SK-N-SH (cell line): Measurements from ENCODE around the gene CFAP68.

ENCODE experiments used
- CTCF ChIP-seq: fragments of 200-600 bp; sonication (generic); IDR thresholded peaks from 2 replicates; pipeline ENCODE4 v1.6.1; 2017; ENCODE audit warnings: antibody characterized with exemption, mild to moderate bottlenecking, moderate library complexity
- FOXM1 ChIP-seq: IDR thresholded peaks from 2 replicates; pipeline ENCODE4 v1.4.0; 2012; ENCODE audit warnings: low read depth, mild to moderate bottlenecking
- MXI1 ChIP-seq: IDR thresholded peaks from 2 replicates; pipeline ENCODE4 v1.6.1; 2012; ENCODE audit warnings: mild to moderate bottlenecking, low read depth, low read length, improper control_type of control experiment
- PBX3 ChIP-seq: IDR thresholded peaks from 2 replicates; pipeline ENCODE4; 2012
- POLR2AphosphoS5 ChIP-seq: IDR thresholded peaks from 2 replicates; pipeline ENCODE4 v1.6.1; 2012; ENCODE audit warnings: low read depth, low read length
- YY1 ChIP-seq: IDR thresholded peaks from 2 replicates; pipeline ENCODE4 v1.4.0; 2012; ENCODE audit warnings: low read depth, mild to moderate bottlenecking
- TF ChIP-seq, protein P1 (sequence below): fragments of 150-350 bp; IDR thresholded peaks from 2 replicates; pipeline ENCODE4 v1.6.1; 2017; ENCODE audit warnings: antibody characterized with exemption, low read length, low read depth, borderline replicate concordance
- TF ChIP-seq, protein P2 (sequence below): IDR thresholded peaks from 2 replicates; pipeline ENCODE4 v1.4.0; 2012; ENCODE audit warnings: low read depth, borderline replicate concordance

GRCh38 chr11:111852103-111852502 is 27.2 kb upstream of the CFAP68 start:
- TF ChIP-seq FOXM1 (no peak), CTCF (no peak), PBX3 (no peak), POLR2AphosphoS5 (no peak), YY1 (no peak), MXI1 (no peak)
- TF ChIP-seq, protein P1, sequence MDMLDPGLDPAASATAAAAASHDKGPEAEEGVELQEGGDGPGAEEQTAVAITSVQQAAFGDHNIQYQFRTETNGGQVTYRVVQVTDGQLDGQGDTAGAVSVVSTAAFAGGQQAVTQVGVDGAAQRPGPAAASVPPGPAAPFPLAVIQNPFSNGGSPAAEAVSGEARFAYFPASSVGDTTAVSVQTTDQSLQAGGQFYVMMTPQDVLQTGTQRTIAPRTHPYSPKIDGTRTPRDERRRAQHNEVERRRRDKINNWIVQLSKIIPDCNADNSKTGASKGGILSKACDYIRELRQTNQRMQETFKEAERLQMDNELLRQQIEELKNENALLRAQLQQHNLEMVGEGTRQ: no peak
- TF ChIP-seq, protein P2, sequence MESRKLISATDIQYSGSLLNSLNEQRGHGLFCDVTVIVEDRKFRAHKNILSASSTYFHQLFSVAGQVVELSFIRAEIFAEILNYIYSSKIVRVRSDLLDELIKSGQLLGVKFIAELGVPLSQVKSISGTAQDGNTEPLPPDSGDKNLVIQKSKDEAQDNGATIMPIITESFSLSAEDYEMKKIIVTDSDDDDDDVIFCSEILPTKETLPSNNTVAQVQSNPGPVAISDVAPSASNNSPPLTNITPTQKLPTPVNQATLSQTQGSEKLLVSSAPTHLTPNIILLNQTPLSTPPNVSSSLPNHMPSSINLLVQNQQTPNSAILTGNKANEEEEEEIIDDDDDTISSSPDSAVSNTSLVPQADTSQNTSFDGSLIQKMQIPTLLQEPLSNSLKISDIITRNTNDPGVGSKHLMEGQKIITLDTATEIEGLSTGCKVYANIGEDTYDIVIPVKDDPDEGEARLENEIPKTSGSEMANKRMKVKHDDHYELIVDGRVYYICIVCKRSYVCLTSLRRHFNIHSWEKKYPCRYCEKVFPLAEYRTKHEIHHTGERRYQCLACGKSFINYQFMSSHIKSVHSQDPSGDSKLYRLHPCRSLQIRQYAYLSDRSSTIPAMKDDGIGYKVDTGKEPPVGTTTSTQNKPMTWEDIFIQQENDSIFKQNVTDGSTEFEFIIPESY: no peak
